NCI-H2171 (cell line): ENCODE measurements around the gene LPAR1.
A peak's percentile ranks its signal among the peaks of the same experiment; 100 is the strongest.

Experiments used
- DNase-seq: peaks from one replicate; lab custom pipeline; 2025; lab: John Stamatoyannopoulos, UW

The LPAR1 gene

DNA sequence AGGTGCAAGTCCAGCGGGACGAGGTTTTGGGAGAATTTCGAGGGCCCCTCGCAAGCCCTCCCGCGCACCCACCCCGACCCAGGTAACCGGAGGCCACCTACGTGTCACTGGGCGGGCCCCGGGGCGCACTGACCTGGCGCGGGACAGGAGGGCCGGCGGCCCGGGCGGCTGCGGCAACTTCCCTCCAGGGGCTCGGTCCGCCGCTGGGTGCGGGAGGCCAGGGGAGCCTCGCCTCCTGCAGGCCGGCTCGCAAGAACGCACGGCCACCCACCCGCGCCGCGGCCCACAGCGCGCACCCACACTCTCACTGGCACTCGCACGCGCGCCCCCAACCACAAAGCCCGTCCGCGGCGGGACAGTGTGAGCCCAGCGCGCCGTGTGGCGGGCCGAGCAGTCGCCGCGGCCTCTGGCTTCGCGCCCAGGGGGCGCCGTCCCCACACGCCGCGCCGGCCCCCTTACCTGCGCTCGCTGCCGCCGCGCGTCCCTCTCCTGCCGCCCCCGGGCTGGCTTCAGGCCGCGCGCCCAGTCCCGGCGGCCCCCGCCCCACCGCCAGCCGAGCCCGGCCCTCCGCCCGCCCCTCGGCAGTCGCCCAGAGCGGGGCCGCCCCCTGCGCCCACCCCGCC lies 451 bp downstream of the LPAR1 start:
- peak; percentile 15 for DNase-seq

DNA sequence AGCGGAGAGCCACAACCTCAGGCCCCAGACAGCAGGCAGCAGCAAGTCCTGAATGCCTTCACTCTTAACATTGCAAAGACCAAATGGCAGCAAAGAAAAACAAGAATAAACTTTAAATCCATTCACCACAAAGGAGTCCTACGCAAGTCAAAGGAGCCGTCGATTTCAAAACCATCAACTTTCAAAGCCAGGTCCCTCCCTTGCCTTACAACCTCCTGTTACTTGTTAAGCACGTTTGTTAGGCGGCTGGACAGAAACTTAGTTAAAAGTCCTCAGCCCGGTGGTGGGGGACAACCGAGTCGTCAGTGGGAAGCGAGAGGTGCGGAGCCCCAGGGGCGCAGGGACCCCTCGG lies 938 bp downstream of the LPAR1 start:
- no peak for DNase-seq

DNA sequence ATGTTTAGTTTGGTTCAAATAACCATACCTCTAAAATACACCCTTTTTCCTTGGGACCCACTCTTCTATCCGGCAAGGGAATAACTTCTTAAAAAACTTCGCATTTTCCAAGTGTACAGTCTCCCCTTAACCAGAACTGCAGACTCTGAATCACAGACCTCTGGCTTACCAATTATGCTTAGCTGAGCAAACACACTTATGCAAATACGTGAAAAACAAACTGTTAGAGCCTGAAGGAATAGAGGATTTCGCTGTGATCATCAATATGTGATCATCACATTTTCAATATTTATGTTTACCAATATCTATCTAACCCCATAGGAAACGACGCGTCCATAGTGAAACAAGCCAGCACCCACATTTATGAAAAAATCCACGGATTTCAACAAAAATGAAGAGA lies 1.3 kb downstream of the LPAR1 start:
- DNase-seq, result no peak

DNA sequence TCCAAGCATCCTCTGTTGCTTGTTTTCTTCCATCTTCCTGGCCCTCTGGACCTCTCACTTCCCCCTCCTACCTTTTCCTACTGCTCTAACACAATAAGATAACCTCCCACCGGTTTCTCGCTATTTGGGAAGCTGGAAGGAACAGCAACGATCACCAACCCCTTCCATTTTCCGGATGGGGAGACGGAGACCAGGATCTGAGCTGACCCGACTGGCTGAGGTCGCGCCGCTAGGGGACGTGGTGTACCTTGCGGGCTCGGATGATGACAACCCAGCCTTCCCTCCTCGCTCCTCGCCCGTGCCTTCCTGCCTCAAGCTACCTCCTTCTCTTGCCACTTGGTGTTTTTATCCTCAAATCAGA lies 1.9 kb downstream of the LPAR1 start:
- no peak for DNase-seq

DNA sequence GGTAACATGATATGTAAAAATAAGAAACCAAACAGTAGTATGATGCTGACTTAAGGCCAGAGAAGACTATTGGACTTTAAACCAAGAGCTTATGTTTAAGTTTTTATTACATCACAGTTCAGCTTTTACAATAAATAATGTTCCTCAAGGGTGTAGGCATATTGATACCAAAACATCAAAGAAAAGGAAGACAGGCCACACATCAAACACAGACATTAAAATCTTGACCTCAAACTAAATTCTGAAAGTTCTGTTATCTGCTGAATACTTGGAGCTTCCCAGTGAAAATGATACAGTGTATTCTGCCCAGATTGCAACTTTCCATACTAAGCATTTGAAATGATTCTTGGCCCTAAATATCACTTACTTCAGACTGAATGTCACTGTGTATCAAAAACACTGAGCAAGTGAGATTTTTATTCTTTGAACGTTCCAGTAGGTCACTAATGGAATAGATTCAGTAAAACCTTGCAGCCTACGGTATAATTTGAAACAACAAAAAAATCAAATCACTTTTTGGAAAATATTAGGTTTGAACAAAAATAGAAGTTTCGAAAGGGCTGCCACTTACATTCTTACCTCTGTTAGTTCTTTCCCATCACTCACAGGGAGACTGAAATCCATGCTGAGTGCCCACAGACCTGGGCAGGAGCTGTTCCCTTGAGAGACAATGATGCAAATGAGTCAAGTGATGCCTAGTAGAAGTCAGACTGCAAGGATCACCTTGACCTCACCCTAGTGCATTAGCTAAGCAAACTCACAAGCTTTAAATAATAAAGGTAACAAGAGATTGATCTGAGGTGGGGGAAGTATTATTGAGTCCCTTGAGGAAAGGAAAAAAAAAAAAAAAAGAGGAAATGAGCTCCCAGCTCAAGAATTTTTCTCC lies 2.5 kb downstream of the LPAR1 start:
- DNase-seq, result no peak

DNA sequence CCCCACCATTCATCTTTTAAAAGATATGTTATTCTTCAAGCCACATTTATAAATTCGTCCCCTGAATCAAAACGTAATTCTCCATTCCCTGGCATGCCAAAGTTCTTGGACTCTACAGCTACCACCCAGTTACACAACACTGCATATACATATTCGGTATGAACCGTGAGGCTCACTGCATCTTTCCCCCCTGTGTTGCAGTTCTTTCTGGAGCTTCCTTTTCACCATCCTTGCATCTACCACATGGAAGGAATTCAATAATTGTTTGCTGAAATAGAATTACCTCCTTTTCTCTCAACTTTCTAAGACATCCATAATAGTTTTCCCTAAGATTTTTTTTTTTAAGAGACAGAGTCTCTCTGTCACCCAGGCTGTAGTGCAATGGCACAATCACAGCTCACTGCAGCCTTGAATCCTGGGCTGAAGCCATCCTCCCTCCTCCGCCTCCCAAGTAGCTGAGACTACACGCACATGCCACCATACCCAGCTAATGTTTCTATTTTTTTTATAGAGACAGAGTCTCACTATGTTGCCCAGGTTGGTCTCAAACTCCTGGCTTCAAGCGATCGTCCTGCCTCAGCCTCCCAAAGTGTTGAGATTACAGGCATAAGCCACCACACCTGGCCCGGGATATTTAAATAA lies 3.3 kb downstream of the LPAR1 start:
- DNase-seq, result no peak

DNA sequence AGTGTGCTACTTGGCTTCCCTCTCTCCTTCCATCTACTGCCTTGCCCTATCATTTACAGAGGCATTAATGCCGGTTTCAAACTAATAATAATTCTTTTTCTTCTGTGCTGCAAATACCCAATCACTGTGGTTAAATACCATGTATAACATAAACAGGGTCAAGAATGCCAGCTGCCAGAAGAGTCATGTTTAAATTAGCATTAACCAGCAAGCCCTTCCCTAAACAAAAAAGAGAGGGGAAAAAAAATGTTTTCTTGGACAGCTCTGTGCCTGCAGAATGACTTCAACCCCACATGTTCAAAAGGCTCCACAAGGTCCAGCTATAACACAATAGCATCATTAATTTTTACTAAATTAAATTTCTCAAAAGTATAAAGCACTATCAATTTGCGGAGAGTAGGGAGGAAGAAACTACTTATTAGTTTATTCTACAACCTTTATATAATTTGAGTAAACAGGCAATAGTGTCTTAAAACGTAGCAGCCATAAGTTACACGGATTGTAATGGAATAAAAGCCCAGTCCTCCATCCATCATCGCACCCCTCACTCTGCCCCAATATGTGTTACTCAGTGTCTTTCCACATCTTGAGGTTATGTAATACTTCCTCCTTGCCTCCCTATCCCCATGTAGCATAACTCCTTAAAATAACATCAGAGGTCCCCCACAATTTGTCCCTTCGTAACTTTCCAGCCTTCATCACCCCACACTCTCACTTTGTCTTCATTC lies 3.9 kb downstream of the LPAR1 start:
- no peak for DNase-seq

DNA sequence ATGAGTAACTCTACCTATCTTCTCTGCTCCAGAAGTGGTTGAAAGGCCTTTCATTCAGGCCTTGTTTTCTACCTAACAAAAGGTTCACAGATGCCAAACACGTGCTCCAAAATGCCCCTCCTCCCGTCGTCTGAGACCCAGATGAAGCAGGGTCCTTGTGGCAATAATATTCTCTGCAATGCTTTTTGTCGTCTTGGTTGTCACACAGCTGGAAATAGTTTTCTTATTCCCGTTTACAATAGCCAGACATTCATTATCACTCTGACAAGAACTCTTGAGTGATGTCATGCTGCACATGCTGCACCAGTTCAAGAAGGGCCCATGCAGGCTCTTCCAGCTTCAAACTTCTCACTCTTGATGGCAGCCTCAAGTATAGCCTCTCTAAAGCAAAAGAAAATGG lies 7.8 kb downstream of the LPAR1 start:
- DNase-seq, result no peak

DNA sequence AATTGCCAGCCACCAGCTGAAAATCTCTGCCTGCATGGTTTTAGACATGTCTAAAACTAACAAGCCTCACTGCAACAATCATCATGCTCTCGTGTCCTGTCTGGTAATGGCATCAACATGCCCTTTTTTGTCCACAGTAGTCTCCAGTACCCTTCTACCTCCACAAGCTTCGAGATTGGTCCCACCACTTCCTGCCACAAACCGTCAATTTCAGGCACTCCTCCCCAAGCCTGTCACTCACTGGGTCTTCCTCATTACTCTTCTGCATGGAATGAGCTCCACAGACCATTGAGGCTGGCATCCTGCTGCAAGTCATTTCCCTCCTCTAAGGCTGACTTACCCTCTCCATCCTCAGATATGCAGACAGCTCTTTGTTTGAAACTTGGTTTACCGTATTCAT lies 9.0 kb downstream of the LPAR1 start:
- no peak for DNase-seq

DNA sequence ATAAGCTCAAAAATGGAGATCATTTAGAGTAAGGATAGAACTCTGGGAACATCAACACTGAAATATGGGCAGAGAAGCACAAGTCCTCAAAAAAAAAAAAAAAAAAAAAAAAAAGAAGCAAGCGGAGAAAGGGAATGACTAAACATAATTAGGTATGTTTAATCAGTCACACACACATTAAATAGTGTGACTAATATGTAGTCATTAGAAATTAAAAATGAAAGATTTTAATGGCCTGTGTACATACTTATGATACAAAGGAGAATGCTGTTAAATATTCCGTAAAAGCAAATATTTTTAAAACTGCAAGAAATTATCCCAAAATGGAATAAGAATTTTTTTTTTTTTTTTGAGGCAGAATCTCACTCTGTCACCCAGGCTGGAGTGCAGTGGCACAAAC lies 10.5 kb downstream of the LPAR1 start:
- no peak for DNase-seq

DNA sequence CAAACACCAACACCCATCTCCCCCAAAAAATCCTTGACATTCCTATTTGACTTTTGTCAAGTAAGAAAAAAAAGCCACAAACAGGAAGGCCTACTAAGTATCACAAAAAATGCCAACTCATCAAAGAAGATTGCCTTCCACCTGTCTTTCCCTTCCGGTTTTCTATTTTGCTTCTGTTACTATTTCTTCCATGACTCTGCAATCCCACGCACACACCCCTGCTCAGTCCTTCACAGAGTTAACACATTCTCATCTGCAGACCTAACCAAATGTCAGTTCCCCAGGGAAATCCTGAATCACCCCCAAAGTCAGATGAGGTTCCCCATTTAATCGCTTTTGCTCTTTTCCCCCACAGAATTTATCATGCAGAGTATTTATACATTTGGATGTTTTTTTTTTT lies 15.1 kb downstream of the LPAR1 start:
- no peak for DNase-seq

DNA sequence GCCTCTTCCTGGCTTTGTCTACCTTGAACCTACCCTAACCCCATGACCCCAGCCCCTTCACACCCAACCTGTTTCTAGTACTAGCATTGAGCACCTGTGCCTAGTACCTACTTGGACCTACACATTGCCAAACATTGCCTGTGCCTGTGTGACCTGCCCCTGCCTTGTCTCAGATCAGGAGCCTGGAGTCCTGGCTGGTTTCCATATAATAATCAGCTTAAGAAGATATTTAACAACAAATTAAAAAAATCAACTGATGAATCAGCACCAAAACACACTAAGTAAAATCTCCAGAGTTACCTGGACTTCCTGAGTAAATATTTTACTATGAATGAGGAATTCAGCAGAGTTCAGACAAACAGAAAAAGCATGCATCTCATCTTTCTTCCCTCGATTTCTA lies 17.7 kb downstream of the LPAR1 start:
- DNase-seq, result no peak

DNA sequence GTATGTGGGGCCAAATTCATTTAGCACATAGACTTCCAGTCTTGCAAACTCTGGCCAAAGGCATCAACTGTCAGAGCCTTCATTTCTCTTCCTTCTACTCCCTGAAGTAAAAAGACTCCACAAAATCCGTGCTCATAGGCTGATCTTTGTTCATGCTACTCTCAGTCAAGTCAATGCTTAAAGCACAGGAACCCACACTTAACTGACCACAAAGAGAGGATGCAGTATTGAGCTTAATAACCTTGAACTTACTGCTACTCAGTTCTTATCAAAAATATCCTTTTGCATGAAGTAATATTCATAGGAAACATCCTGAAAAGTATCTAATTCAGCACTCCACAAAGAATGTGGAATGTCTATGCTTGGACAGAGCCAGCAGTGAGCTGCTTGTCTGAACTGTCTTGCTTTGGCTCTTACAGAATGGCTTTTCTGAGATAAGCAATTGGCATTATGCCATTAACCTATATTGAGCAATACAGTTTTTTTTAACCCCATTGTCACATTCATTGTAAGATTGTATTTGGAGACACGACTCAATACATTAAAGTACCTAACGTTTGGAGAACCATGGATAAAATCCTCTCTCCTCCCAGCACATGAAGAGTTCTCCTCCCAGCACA lies 21.7 kb downstream of the LPAR1 start:
- no peak for DNase-seq

DNA sequence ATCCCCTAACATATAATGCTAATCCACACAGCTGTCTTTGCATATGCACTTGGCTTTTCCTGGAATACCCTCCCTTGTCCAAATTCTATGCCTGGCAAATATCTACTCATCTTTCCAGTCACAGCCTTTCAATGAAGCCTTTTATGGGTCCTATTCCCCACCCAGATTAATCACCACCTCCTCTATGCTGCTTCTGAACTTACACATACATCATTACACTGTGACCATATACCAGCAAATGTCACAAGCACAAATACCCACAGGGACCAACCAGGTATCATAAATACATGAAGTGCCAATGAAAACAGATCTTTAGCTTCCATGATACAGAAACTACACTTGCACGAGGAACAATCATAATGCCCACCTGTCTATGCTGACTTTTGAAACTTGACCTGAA lies 22.3 kb downstream of the LPAR1 start:
- no peak for DNase-seq

DNA sequence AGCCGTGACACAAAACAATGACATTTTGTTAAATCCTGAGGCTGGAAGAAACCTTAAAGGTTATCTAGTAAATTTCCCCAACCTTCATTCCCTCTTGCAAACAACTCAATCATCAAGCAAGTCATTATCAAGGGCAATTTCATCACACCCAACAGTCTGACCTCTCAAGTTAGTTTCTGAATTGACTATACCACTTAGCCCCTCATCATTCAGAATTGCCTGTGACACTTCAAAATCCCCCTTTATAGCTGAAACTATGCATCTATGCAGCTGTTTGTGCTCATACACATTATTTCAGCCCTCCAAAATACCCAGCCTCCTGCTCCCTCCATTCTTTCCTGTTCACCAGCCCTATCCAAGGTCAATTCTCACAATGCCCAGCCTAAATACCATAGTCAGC lies 24.6 kb downstream of the LPAR1 start:
- no peak for DNase-seq

DNA sequence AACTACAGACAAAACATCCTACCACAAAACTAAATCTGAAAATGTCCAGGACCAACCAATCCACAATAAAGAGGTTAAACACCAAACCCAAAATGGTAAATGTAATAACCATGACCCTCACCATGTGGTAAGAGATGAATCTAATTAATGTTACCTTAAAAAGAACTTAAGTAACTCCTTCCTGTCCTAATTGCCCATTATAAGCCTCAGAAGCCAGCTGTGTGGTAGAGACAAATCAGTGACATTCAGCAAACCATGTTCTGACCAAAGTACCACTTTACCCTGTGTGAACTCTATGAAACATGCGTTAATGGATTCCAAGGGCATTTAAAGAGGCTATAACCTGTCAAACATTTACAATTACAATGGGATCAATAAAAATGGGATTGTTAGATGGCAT lies 25.0 kb downstream of the LPAR1 start:
- DNase-seq, result no peak

DNA sequence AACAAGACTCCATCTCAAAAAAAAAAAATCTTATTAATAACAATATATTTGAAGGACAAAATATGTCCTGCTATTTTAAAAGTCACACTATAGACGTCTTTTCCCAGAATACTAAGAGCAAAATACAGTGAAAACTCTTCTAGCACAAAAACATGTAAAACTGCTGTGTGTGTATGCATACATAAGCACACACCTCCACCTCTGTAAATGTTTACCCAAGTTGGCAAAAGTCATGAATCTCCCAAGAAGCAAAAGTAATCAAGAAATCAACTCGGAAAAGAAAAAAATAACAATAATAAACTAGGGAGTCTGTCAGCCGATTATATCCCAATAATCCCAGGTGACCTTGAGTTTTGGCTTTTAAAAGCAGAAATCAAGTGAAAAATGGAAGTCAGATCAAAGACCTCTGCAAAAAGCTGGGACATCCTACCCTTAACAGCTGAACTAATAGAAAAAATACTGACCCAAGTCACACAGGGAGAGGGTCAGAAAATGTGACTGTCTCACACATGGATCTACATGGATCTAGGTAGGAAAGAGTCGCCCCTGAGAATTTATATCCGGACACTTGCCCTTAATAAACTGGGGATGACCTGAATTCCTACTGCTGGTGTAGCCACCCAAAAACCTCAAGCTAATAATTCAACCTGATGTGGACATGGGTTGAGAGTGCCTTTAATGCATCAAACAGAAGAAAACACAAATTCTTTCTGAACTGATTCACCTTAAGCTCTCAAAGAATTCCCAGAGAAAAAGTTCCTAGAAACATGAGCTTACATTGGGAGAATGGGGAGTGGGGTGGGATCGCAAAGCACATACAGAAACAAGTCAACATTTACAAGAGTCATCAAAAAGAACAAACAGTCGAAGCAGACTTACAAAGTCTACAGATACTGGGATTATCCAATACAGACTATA lies 29.9 kb downstream of the LPAR1 start:
- DNase-seq, result no peak

DNA sequence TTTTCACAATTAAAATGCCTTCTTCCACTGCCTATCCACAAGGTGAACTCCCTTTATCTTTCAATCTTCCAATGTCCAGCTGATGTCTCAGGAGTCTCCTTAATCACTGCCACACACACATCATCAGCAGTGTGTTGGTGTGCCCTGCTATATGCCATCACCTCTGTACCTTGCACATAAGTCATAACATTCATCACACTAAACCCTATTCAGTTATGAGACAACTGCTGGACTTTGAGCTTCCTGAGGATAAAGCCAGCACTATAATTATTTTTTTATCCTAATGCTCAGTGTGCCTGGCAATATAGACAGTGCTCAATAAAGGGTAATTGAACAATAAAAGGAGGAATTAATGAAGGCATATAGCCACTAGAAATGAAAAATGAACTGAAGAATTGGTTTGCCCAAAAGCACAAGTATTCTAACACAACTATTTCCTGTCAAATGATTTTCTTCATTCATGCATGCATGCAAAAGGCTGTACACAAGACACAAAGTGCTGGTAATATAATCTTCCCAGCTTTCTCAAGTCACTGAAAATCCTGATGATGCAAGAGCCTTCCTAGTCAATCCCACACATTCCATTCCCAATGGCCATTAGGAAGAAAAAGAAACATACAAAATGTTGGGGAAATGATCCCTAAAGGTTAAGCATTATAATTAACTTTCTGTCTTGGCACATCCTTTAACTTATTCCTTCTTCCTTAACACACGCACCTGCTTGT lies 32.4 kb downstream of the LPAR1 start:
- DNase-seq, result no peak

DNA sequence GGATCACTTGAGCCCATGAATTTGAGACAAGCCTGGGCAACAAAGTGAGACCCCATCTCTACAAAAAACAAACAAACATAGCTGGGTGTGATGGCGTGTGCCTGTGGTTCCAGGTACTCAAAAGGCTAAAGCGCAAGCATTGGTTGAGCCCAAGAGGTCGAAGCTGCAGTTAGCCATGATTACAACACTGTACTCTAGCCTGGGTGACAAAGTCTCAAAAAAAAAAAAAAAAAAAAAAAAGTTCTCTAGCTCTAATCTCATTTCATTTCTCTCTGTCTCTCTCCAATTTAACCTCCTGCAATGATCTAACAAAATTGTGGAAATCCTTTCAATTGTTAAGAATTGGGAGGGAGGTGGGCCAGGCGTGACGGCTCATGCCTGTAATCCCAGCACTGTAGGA lies 33.3 kb downstream of the LPAR1 start:
- no peak for DNase-seq

DNA sequence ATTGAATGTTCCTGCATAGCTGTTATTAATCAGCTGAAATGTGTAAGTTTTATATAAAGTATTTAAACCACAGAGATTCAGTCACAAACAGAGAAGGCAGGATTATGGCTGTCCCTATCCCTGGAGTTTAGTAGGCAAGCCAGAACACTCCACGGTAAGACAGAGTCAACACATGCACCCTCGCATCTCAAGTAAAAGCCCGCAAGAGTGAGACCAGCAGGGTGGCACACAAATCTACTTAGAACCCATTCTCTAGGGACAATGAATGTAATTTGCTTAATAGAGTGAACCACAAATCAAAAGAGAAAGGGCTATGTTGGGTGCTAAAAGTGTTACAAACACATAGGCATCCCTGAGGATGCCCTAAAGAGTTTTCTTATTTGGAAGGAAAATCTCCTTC lies 35.1 kb downstream of the LPAR1 start:
- no peak for DNase-seq

DNA sequence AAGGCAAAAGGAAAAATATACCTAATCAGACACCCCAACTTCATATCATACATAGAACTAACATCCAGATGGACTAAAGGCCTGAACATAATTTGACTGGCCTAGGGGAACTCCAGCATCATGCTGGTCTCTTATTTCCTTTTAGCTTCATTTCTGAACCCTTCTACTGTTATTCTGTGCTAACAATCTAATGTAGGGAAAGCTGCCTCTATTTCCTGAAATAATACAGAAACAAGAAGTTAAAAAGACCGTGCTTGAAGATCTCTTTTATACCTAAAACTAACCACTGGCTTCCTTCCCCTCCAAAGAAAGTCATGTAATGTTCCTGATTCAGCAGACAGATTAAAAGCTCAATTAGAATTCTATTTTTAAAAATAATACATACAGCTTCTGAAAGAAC lies 36.7 kb downstream of the LPAR1 start:
- DNase-seq, result no peak
